ENCODE data around the gene KIAA1217. TPM values are rescaled to one million over a fixed set of nuclear protein-coding genes. Genes with fewer than 3 reads are reported as not detected.

KIAA1217 gene
- total RNA-seq, 1 experiment from 2014 or later, result 18.6 TPM

DNA sequence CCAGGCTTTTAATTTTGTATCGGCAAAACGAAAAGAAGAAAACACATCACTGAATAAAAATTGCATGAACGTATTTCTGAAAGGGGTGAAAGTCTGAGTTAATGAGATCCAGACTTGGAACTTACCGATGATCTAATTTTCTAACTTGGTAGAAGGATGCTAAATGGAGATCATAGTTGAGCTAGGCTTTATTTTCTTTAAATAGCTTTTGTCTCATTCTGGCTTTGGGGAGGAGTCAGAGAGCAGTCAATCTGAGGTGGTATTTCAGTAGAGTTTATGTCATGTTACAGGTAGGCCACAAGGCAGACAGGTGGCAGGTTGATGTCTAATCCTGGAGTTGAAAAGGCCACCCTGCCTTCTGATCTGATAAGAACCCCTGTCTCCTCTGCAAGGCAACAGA, 161.9 kb downstream of the KIAA1217 start:
- no peak overlapping the region for H3K4me2 ChIP-seq (ENCODE audit: insufficient read depth, insufficient read length, low read length)
- no peaks in the 10 kb centered on the region for H3K79me1 ChIP-seq (ENCODE audit: insufficient read depth, low read depth, low read length, poor library complexity, severe bottlenecking)
- TF ChIP-seq, protein P1, sequence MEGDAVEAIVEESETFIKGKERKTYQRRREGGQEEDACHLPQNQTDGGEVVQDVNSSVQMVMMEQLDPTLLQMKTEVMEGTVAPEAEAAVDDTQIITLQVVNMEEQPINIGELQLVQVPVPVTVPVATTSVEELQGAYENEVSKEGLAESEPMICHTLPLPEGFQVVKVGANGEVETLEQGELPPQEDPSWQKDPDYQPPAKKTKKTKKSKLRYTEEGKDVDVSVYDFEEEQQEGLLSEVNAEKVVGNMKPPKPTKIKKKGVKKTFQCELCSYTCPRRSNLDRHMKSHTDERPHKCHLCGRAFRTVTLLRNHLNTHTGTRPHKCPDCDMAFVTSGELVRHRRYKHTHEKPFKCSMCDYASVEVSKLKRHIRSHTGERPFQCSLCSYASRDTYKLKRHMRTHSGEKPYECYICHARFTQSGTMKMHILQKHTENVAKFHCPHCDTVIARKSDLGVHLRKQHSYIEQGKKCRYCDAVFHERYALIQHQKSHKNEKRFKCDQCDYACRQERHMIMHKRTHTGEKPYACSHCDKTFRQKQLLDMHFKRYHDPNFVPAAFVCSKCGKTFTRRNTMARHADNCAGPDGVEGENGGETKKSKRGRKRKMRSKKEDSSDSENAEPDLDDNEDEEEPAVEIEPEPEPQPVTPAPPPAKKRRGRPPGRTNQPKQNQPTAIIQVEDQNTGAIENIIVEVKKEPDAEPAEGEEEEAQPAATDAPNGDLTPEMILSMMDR (conservative IDR thresholded peaks at IDR 0.05), result no peak
- H3K9ac ChIP-seq (ENCODE audit: extremely low read depth, insufficient read length, low read length), result no peak overlapping the region
- no peak overlapping the region for H2BK20ac ChIP-seq (ENCODE audit: low read depth, low read length, poor library complexity, severe bottlenecking)
- no peak for DNase-seq
- H3K27me3 ChIP-seq (ENCODE audit: insufficient read depth, low read length), result no peaks in the 10 kb centered on the region
- peaks cover 6% of the 10 kb centered on the region; the same call in 1 of the 2 replicates for H3K4me1 ChIP-seq (ENCODE audit: insufficient read depth, low read length)
- H3K27ac Mint-ChIP-seq, result no peak overlapping the region
- H4K91ac ChIP-seq (ENCODE audit: insufficient read length, low read depth, low read length), result no peak overlapping the region
- H3K9me3 ChIP-seq (ENCODE audit: control insufficient read depth, low read depth, low read length), result no peaks in the 10 kb centered on the region
- no peak overlapping the region for H3K18ac ChIP-seq (ENCODE audit: insufficient read length, low read depth, low read length)
- H4K20me1 ChIP-seq (ENCODE audit: control insufficient read depth, insufficient read depth, insufficient read length), result no peaks in the 10 kb centered on the region
- H2BK12ac ChIP-seq (ENCODE audit: insufficient read length, low read depth, low read length), result no peak overlapping the region
- H2AK5ac ChIP-seq (ENCODE audit: insufficient read length, low read length), result no peak overlapping the region
- no CpG with 5 or more reads among the region's 4 CpGs for WGBS (ENCODE audit: extremely low coverage, insufficient read length, low lambda C conversion rate)
- peaks cover 7 to 10% of the 10 kb centered on the region in 2 experiments for H3K9me3 Mint-ChIP-seq
- H3T11ph ChIP-seq (ENCODE audit: low read length), result no peak overlapping the region
- H3K27ac ChIP-seq (ENCODE audit: insufficient read length, low read depth, low read length), result no peak overlapping the region
- no peak overlapping the region for H3K4me3 Mint-ChIP-seq
- peaks cover 30% of the 10 kb centered on the region in 2 experiments for H3K4me1 Mint-ChIP-seq
- no peak overlapping the region for H2BK120ac ChIP-seq (ENCODE audit: low read depth, low read length, poor library complexity, severe bottlenecking)
- no peak overlapping the region for H3K14ac ChIP-seq (ENCODE audit: insufficient read depth, low read length)
- H3K27me3 Mint-ChIP-seq (ENCODE audit: low read depth), result peaks cover 2% of the 10 kb centered on the region; the same call in 1 of the 2 replicates
- no peak overlapping the region for H4K8ac ChIP-seq (replicated peaks; ENCODE audit: insufficient read length, low read depth, low read length)
- H3K23ac ChIP-seq (ENCODE audit: insufficient read length, low read depth, low read length), result no peak overlapping the region
- H2AFZ ChIP-seq (ENCODE audit: low read length), result no peak overlapping the region
- H3K79me2 ChIP-seq (ENCODE audit: insufficient read depth, low read length), result no peaks in the 10 kb centered on the region
- H2BK15ac ChIP-seq (ENCODE audit: low read depth, low read length), result no peak overlapping the region
- no peak overlapping the region for H2BK5ac ChIP-seq (ENCODE audit: insufficient read length, low read length)
- no peaks in the 10 kb centered on the region for H3K23me2 ChIP-seq (ENCODE audit: insufficient read length, low read depth, low read length, poor library complexity, severe bottlenecking)
- H3K4ac ChIP-seq (ENCODE audit: low read depth, low read length), result no peak overlapping the region
- no peak overlapping the region for H3K56ac ChIP-seq (ENCODE audit: insufficient read length, low read depth, low read length)
- H3K36me3 Mint-ChIP-seq (ENCODE audit: insufficient read depth in 1 of 3, low read depth in 3 of 3), result peaks cover 12 to 19% (median 13%) of the 10 kb centered on the region in 3 experiments
- no peak overlapping the region for H4K5ac ChIP-seq (ENCODE audit: insufficient read length, low read depth, low read length)

Data from H9 (cell line).